Bronchial epithelial cell (primary cell): ENCODE data around the gene HBEGF. TPM values are rescaled to one million over a fixed set of nuclear protein-coding genes. Genes with fewer than 3 reads are reported as not detected.
A peak's percentile ranks its signal among the peaks of the same experiment; 100 is the strongest.

Source experiments
- DNase-seq: peaks from one replicate; pipeline ENCODE4 v3.0.0-alpha.2; 2010; ENCODE audit warnings: low read depth
- FAIRE-seq: peaks from 2 replicates; lab custom pipeline; 2011; peaks lifted over from hg19 to GRCh38; lab: Jason Lieb, UNC
- H3K27me3 ChIP-seq: 2 replicates; pipeline ENCODE4 v1.5.1; 2011; ENCODE audit warnings: low read length; ENCODE audit not compliant: control insufficient read depth, insufficient read depth
- H3K36me3 ChIP-seq: 2 replicates; pipeline ENCODE4 v1.5.1; 2011; ENCODE audit warnings: low read length; ENCODE audit not compliant: control insufficient read depth, insufficient read depth
- H3K4me3 ChIP-seq: 2 replicates; pipeline ENCODE4 v1.5.1; 2011; ENCODE audit warnings: mild to moderate bottlenecking, low read depth, low read length, control low read depth
- CTCF ChIP-seq: IDR thresholded peaks from 2 replicates; pipeline ENCODE4 v1.5.1; 2011; ENCODE audit warnings: mild to moderate bottlenecking, moderate library complexity, low read length, control low read depth, inconsistent platforms; ENCODE audit not compliant: insufficient read depth, severe bottlenecking
- total RNA-seq: library from RNA; depleted of rRNA; stranded (reverse); fragments of >200 nt; gene quantifications from 2 replicates; pipeline ENCODE4 v1.2.1, GENCODE V29; 2014

HBEGF gene
- total RNA-seq, 1 donor from 2014 or later: 76.6 TPM

GRCh38 chr5:140317859-140318258 lies 28.5 kb downstream of the HBEGF start:
- Histone ChIP-seq H3K27me3 (no peaks in the 10 kb centered on the region), H3K4me3 (no peak overlapping the region), H3K36me3 (no peaks in the 10 kb centered on the region)
- no peak for FAIRE-seq
- TF ChIP-seq CTCF: no peak
- DNase-seq: peak; percentile 82

DNA sequence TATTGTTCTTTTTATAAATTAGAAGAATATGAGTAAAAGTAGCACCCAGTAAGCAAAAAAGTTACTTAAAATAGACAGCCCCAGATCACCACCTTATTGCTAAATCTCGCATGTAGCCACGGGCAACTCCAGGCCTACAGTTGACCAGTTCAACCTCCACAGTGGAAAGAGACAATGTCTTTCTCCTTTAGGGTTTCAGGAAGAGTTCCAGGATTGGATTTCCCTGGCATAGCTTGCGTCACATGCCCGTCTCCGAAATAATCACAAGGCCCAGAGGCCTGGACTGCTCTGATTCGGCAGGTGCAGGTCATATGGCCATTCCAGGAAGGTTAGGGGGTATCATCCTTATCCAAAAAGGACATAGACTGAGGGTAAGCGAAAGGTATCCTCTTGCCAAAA lies 33.6 kb downstream of the HBEGF start:
- no peak for TF ChIP-seq CTCF

DNA sequence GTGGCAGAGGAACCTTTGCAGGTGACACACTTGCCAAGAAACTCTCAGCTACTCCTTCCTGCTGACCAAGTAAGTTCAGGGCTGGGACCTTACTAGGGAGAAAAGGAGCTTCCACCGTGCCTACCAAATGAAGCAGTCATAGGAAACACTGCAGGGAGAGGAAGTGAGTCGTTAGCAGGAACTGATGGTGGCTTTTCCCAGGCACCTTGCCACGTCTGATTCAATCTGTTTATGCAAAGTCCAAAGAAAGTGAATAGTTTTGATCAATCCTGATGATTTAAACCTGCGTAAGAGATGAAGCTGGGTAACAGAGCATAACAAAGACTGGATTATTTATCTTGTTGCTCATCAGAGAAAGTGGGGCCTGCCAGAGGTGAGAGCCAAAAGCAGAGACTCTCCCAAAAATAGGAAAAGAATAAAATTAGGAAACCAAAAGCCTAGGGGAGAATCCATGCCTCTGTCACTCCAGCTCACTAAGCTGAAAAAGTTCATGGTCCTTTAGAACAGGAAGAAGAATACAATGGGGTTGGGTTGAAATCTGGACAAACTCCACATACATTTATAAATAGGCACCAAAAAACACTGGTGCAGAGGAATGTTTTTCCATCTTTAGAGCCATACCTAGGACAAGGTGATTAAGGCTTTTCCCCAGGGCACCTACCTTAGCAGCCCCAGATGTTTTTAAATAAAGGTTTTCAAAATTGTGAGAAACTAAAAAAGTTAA lies 34.2 kb downstream of the HBEGF start:
- no peak for TF ChIP-seq CTCF
- DNase-seq (peak; percentile 99), FAIRE-seq (no peak)
- H3K27me3 ChIP-seq: no peaks in the 10 kb centered on the region
- no peak overlapping the region for H3K4me3 ChIP-seq
- no peaks in the 10 kb centered on the region for H3K36me3 ChIP-seq

More for the DNA sequence above, 33.6 kb downstream of the HBEGF start:
- Histone ChIP-seq H3K36me3 (no peaks in the 10 kb centered on the region), H3K4me3 (no peak overlapping the region), H3K27me3 (no peaks in the 10 kb centered on the region)
- DNase-seq: no peak
- FAIRE-seq: no peak

GRCh38 chr5:140311011-140311467 lies 35.4 kb downstream of the HBEGF start:
- Histone ChIP-seq H3K27me3 (no peaks in the 10 kb centered on the region), H3K36me3 (no peaks in the 10 kb centered on the region), H3K4me3 (no peak overlapping the region)
- FAIRE-seq (no peak), DNase-seq (peak; percentile 90)
- TF ChIP-seq CTCF: no peak

DNA sequence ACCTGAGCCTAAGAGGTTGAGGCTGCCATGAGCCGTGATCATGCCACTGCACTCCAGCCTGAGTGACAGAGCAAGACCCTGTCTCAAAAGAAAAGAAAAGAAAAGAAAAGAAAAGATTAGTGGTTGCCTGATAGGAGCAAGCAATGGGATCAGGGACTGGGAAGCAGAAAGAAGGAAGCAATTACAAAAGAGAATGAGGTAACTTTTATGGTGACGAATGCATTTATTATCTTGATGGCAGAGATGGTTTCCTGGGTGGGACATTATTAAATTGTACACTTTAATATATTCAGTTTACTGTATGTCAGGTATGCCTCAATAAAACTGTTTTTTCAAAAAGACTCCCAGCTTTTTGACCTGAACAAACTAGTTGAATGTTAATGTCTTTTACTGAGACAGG lies 36.0 kb downstream of the HBEGF start:
- TF ChIP-seq CTCF: no peak
- DNase-seq (no peak), FAIRE-seq (no peak)
- Histone ChIP-seq H3K4me3 (no peak overlapping the region), H3K27me3 (no peaks in the 10 kb centered on the region), H3K36me3 (no peaks in the 10 kb centered on the region)
